GM18907 (cell line): Measurements from ENCODE around the gene OR5H2.

Experiments
- ATAC-seq: cut with Tn5 transposase; IDR thresholded peaks from one replicate; pipeline ENCODE4 v1.9.1; 2021; ENCODE audit warnings: mild to moderate bottlenecking, moderate library complexity; ENCODE audit not compliant: unreplicated experiment

The OR5H2 gene

GRCh38 chr3:98329392-98330124 is 47.3 kb downstream of the OR5H2 start:
- peak; percentile 62 for ATAC-seq

- no peak for ATAC-seq
Measured at GRCh38 chr3:98331329-98331728, 49.0 kb downstream of the OR5H2 start.
